ENCODE measurements around the gene DAPP1. TPM values are rescaled to one million over a fixed set of nuclear protein-coding genes. Genes with fewer than 3 reads are reported as not detected.
A peak's percentile ranks its signal among the peaks of the same experiment; 100 is the strongest.

DAPP1 gene
- polyA plus RNA-seq, 2 of the 4 experiments (the other 2 are of a cell fraction), result 0.03 TPM; not detected in 1

- peak overlapping the region; percentile 53; the same call in 2 of the 3 replicates for H3K4me2 ChIP-seq
- H3K4me1 ChIP-seq, result peaks cover 13% of the 10 kb centered on the region; the same call in 2 of the 3 replicates
- no peak overlapping the region for H3K4me3 ChIP-seq
- no peak overlapping the region for H3K27ac ChIP-seq
- CTCF ChIA-PET, result no interaction called here
- DNase-seq (ENCODE audit: low read depth in 1 of 2, low spot score in 1 of 2), result peak in 1 of 2 experiments; percentile 4
- TF ChIP-seq USF2 (IDR thresholded peaks at IDR 0.05) (no peak), CBX2 (IDR thresholded peaks at IDR 0.05; ENCODE audit: borderline replicate concordance, low read depth) (no peak), CHD2 (IDR thresholded peaks at IDR 0.05; ENCODE audit: low read length, partially characterized antibody) (no peak), HDAC2 (IDR thresholded peaks at IDR 0.05) (no peak), RFX5 (IDR thresholded peaks at IDR 0.05) (no peak), E2F6 (IDR thresholded peaks at IDR 0.05; ENCODE audit: borderline replicate concordance, low read depth) (no peak), RARB (CRISPR knock-in tag; IDR thresholded peaks at IDR 0.05) (no peak), POLR2A (IDR thresholded peaks at IDR 0.05; ENCODE audit: low read length) (no peak), EP300 (IDR thresholded peaks at IDR 0.05) (no peak), RCOR1 (IDR thresholded peaks at IDR 0.05; ENCODE audit: low read depth, low read length) (no peak), HOXA7 (CRISPR knock-in tag; IDR thresholded peaks at IDR 0.05) (no peak), RNF2 (IDR thresholded peaks at IDR 0.05; ENCODE audit: borderline replicate concordance, low read depth) (no peak), KDM5A (IDR thresholded peaks at IDR 0.05) (no peak), TP53 (CRISPR knock-in tag; IDR thresholded peaks at IDR 0.05) (no peak), BHLHE40 (IDR thresholded peaks at IDR 0.05; ENCODE audit: low read depth, low read length) (no peak)
- H3K9me3 ChIP-seq, result no peaks in the 10 kb centered on the region
- ATAC-seq, result no peak
- FAIRE-seq, result no peak
- POLR2A ChIA-PET, result no interaction called here
Measured at GRCh38 chr4:99832321-99832720, 15.7 kb downstream of the DAPP1 start.

GRCh38 chr4:99832758-99833157, 16.1 kb downstream of the DAPP1 start:
- no peak for DNase-seq (ENCODE audit: low read depth in 1 of 2, low spot score in 1 of 2)
- Histone ChIP-seq H3K4me2 (peak overlapping the region; percentile 53), H3K27ac (no peak overlapping the region), H3K4me3 (no peak overlapping the region), H3K9me3 (no peaks in the 10 kb centered on the region), H3K4me1 (peaks cover 13% of the 10 kb centered on the region; the same call in 2 of the 3 replicates)
- ChIA-PET POLR2A (no interaction called here), CTCF (interaction anchor here (1.6 kb wide), 1 partner anchor 25 kb away, joined by 4 read pairs; no protein-coding TSS in a partner anchor)
- FAIRE-seq, result no peak
- TF ChIP-seq HES2 (IDR thresholded peaks at IDR 0.05), result no peak
- no peak for ATAC-seq
- WGBS (ENCODE audit: missing lambda C conversion rate), result 28% methylated on average over 3 of the region's 3 CpGs

- CTCF ChIA-PET, result interaction anchor here (1.6 kb wide), 1 partner anchor 26 kb away, joined by 4 read pairs; no protein-coding TSS in a partner anchor
- FAIRE-seq (no peak), DNase-seq (ENCODE audit: low read depth in 1 of 2, low spot score in 1 of 2) (no peak), ATAC-seq (no peak)
- WGBS (ENCODE audit: missing lambda C conversion rate), result 57% methylated on average over 5 of the region's 5 CpGs
- POLR2A ChIA-PET, result no interaction called here
- peaks cover 13% of the 10 kb centered on the region; the same call in 2 of the 3 replicates for H3K4me1 ChIP-seq
- no peak overlapping the region for H3K27ac ChIP-seq
- TF ChIP-seq FOXS1 (CRISPR knock-in tag; IDR thresholded peaks at IDR 0.05), result no peak
- TF ChIP-seq NPAS2 (CRISPR knock-in tag; IDR thresholded peaks at IDR 0.05; ENCODE audit: borderline replicate concordance), result no peak
- TF ChIP-seq NFE2L2 (conservative IDR thresholded peaks at IDR 0.05; ENCODE audit: low read length), result no peak
- no peak for TF ChIP-seq CHD4 (IDR thresholded peaks at IDR 0.05; ENCODE audit: borderline replicate concordance)
- TF ChIP-seq JUN (IDR thresholded peaks at IDR 0.05), result no peak
- no peak for TF ChIP-seq RCOR1 (IDR thresholded peaks at IDR 0.05; ENCODE audit: low read depth, low read length)
- TF ChIP-seq ZSCAN20 (CRISPR knock-in tag; IDR thresholded peaks at IDR 0.05), result no peak
- H3K4me2 ChIP-seq, result no peak overlapping the region
- no peak overlapping the region for H3K4me3 ChIP-seq
- H3K9me3 ChIP-seq, result no peaks in the 10 kb centered on the region
Measured at GRCh38 chr4:99833756-99834155, 17.1 kb downstream of the DAPP1 start.

GRCh38 chr4:99834569-99834968, 17.9 kb downstream of the DAPP1 start:
- ChIA-PET CTCF (no interaction called here), POLR2A (no interaction called here)
- Histone ChIP-seq H3K4me3 (no peak overlapping the region), H3K27ac (no peak overlapping the region), H3K9me3 (no peaks in the 10 kb centered on the region), H3K4me1 (peaks cover 13% of the 10 kb centered on the region; the same call in 2 of the 3 replicates), H3K4me2 (no peak overlapping the region)
- FAIRE-seq (no peak), ATAC-seq (no peak), DNase-seq (ENCODE audit: low read depth in 1 of 2, low spot score in 1 of 2) (no peak)
- WGBS (ENCODE audit: missing lambda C conversion rate), result 83% methylated on average over 7 of the region's 7 CpGs
- TF ChIP-seq CTCF (IDR thresholded peaks at IDR 0.05), result no peak
- TF ChIP-seq RARB (CRISPR knock-in tag; IDR thresholded peaks at IDR 0.05), result no peak
- TF ChIP-seq ZC3H11A (IDR thresholded peaks at IDR 0.05), result no peak
- TF ChIP-seq NR3C1 (IDR thresholded peaks at IDR 0.05), result no peak
- no peak for TF ChIP-seq RAD21 (conservative IDR thresholded peaks at IDR 0.05 in 1 of 2, IDR thresholded peaks at IDR 0.05 in 1 of 2)
- no peak for TF ChIP-seq FOSL2 (IDR thresholded peaks at IDR 0.05)
- TF ChIP-seq FOSL2 (CRISPR knock-in tag; IDR thresholded peaks at IDR 0.05), result no peak
- no peak for TF ChIP-seq HES2 (IDR thresholded peaks at IDR 0.05)
- TF ChIP-seq MAX (IDR thresholded peaks at IDR 0.05), result no peak
- TF ChIP-seq EHMT2 (IDR thresholded peaks at IDR 0.05; ENCODE audit: low read depth), result no peak

Data from A549 (cell line).